Activated CD4-positive, alpha-beta T cell treated with anti-CD3 and anti-CD28 coated beads for 48 hours (primary cell): ENCODE measurements around the gene USP17L25.
"Not testable (repeated sequence)": the region's sequence is repeated elsewhere in the genome, so short reads cannot be mapped to it uniquely, and the experiment has no call there.

Experiments
- DNase-seq: peaks from one replicate; pipeline ENCODE4 v3.0.0-alpha.2; 2020

Gene USP17L25, protein sequence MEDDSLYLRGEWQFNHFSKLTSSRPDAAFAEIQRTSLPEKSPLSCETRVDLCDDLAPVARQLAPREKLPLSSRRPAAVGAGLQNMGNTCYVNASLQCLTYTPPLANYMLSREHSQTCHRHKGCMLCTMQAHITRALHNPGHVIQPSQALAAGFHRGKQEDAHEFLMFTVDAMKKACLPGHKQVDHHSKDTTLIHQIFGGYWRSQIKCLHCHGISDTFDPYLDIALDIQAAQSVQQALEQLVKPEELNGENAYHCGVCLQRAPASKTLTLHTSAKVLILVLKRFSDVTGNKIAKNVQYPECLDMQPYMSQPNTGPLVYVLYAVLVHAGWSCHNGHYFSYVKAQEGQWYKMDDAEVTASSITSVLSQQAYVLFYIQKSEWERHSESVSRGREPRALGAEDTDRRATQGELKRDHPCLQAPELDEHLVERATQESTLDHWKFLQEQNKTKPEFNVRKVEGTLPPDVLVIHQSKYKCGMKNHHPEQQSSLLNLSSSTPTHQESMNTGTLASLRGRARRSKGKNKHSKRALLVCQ

DNA sequence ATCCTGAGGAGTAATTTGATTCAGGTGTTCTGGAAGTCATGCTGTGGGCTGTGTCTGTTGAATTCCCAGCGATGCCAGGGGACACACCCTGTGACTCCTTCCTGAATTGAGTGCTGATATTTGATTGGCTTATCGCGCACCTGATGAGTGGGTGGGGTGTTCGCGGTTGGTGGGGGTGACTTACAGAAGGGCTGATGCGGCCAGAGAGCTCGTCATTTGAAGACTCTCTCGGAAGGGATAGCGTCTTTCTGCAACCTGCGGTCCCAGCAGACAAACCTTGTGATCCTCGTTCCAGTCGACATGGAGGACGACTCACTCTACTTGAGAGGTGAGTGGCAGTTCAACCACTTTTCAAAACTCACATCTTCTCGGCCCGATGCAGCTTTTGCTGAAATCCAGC lies at the start of gene USP17L25:
USP17L25 (plus strand) TSS at position 301 of the 400 bp plus-strand sequence; CDS start at position 301, 0 bp downstream.
- not testable (repeated sequence) for DNase-seq

DNA sequence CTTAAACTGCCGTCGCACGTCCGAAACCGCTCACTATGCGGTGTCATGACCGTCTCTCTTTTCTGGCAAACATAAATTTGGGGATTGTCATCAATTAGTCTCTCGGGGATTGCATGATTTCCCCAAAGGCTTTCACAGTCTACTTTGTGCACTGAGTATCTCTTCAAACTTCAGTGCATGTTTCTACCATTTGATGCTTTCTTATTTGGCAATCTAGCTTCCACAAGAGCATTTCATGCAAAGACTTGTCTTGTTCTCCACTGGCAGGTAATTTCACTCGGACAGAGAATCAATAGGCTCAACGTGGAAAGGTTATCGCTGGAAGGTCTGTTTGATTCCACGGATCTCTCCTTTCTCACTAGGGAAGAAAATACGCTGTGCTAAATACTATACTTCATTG lies 5.5 kb upstream of the USP17L25 start:
- DNase-seq, result not testable (repeated sequence)

DNA sequence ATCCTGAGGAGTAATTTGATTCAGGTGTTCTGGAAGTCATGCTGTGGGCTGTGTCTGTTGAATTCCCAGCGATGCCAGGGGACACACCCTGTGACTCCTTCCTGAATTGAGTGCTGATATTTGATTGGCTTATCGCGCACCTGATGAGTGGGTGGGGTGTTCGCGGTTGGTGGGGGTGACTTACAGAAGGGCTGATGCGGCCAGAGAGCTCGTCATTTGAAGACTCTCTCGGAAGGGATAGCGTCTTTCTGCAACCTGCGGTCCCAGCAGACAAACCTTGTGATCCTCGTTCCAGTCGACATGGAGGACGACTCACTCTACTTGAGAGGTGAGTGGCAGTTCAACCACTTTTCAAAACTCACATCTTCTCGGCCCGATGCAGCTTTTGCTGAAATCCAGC lies 4.8 kb upstream of the USP17L25 start, which contains the start of gene USP17L24:
USP17L24 (plus strand) TSS at position 301 of the 400 bp plus-strand sequence; CDS start at position 301, 0 bp downstream.
- DNase-seq, result not testable (repeated sequence)

DNA sequence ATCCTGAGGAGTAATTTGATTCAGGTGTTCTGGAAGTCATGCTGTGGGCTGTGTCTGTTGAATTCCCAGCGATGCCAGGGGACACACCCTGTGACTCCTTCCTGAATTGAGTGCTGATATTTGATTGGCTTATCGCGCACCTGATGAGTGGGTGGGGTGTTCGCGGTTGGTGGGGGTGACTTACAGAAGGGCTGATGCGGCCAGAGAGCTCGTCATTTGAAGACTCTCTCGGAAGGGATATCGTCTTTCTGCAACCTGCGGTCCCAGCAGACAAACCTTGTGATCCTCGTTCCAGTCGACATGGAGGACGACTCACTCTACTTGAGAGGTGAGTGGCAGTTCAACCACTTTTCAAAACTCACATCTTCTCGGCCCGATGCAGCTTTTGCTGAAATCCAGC lies 4.6 kb downstream of the USP17L25 start, which contains the start of gene USP17L26:
USP17L26 (plus strand) TSS at position 301 of the 400 bp plus-strand sequence; CDS start at position 301, 0 bp downstream.
- not testable (repeated sequence) for DNase-seq

DNA sequence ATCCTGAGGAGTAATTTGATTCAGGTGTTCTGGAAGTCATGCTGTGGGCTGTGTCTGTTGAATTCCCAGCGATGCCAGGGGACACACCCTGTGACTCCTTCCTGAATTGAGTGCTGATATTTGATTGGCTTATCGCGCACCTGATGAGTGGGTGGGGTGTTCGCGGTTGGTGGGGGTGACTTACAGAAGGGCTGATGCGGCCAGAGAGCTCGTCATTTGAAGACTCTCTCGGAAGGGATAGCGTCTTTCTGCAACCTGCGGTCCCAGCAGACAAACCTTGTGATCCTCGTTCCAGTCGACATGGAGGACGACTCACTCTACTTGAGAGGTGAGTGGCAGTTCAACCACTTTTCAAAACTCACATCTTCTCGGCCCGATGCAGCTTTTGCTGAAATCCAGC lies 9.4 kb downstream of the USP17L25 start, which contains the start of gene USP17L5:
USP17L5 (plus strand) TSS at position 301 of the 400 bp plus-strand sequence; CDS start at position 301, 0 bp downstream.
- not testable (repeated sequence) for DNase-seq

DNA sequence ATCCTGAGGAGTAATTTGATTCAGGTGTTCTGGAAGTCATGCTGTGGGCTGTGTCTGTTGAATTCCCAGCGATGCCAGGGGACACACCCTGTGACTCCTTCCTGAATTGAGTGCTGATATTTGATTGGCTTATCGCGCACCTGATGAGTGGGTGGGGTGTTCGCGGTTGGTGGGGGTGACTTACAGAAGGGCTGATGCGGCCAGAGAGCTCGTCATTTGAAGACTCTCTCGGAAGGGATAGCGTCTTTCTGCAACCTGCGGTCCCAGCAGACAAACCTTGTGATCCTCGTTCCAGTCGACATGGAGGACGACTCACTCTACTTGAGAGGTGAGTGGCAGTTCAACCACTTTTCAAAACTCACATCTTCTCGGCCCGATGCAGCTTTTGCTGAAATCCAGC lies 14.1 kb downstream of the USP17L25 start, which contains the start of gene USP17L27:
USP17L27 (plus strand) TSS at position 301 of the 400 bp plus-strand sequence; CDS start at position 301, 0 bp downstream.
- not testable (repeated sequence) for DNase-seq

DNA sequence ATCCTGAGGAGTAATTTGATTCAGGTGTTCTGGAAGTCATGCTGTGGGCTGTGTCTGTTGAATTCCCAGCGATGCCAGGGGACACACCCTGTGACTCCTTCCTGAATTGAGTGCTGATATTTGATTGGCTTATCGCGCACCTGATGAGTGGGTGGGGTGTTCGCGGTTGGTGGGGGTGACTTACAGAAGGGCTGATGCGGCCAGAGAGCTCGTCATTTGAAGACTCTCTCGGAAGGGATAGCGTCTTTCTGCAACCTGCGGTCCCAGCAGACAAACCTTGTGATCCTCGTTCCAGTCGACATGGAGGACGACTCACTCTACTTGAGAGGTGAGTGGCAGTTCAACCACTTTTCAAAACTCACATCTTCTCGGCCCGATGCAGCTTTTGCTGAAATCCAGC lies 18.9 kb downstream of the USP17L25 start, which contains the start of gene USP17L28:
USP17L28 (plus strand) TSS at position 301 of the 400 bp plus-strand sequence; CDS start at position 301, 0 bp downstream.
- DNase-seq, result not testable (repeated sequence)

DNA sequence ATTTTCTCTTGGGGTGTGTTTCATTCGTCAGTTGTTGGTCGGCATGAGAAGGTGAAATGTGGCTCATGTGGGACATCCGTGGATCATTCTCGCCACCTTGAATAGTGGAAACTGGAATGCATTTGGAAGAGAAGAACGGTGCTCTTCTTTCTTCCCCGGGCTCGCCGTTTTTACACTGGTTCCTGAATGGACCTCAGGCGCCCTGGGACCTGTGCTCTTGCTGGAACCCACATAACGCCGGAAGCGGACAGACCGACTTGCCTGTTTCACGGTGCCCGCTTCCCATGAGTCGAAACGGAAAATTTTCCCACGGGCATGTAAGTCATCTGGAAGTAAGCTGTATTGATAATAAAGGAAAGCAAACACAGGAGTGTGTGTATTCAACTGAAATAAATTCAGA lies 21.2 kb downstream of the USP17L25 start:
- DNase-seq, result not testable (repeated sequence)

DNA sequence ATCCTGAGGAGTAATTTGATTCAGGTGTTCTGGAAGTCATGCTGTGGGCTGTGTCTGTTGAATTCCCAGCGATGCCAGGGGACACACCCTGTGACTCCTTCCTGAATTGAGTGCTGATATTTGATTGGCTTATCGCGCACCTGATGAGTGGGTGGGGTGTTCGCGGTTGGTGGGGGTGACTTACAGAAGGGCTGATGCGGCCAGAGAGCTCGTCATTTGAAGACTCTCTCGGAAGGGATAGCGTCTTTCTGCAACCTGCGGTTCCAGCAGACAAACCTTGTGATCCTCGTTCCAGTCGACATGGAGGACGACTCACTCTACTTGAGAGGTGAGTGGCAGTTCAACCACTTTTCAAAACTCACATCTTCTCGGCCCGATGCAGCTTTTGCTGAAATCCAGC lies 23.6 kb downstream of the USP17L25 start, which contains the start of gene USP17L29:
USP17L29 (plus strand) TSS at position 301 of the 400 bp plus-strand sequence; CDS start at position 301, 0 bp downstream.
- not testable (repeated sequence) for DNase-seq

DNA sequence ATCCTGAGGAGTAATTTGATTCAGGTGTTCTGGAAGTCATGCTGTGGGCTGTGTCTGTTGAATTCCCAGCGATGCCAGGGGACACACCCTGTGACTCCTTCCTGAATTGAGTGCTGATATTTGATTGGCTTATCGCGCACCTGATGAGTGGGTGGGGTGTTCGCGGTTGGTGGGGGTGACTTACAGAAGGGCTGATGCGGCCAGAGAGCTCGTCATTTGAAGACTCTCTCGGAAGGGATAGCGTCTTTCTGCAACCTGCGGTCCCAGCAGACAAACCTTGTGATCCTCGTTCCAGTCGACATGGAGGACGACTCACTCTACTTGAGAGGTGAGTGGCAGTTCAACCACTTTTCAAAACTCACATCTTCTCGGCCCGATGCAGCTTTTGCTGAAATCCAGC lies 33.1 kb downstream of the USP17L25 start, which contains the start of gene USP17L30:
USP17L30 (plus strand) TSS at position 301 of the 400 bp plus-strand sequence; CDS start at position 301, 0 bp downstream.
- not testable (repeated sequence) for DNase-seq

DNA sequence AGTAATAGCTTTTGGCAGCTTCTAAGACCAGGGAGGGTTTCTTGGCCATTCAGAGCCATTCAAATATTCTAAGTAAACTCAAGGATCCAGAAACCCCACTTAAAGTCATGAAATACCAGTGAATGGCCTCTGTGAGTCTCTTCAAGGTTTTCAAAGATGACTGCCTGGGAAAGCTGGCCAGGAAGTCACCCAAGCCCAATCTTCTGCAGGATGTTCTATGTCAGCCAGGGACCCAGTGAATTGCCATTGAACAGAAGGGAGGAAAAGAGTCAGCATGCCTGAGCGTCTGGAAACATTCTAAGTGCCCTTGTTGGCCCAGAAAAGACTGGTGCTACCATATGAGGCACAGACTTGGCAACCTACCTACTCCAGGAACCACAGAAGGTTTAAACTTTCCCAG lies 50.2 kb downstream of the USP17L25 start:
- DNase-seq, result not testable (repeated sequence)
